Ishikawa (cell line): ENCODE measurements around the gene KIAA0825.

Experiments
- CEBPB ChIP-seq: IDR thresholded peaks from 2 replicates; pipeline ENCODE4 v1.6.1; 2012
- CREB1 ChIP-seq: IDR thresholded peaks from 2 replicates; pipeline ENCODE4 v1.6.1; 2012; ENCODE audit warnings: low read depth
- EGR1 ChIP-seq: IDR thresholded peaks from 2 replicates; pipeline ENCODE4 v1.6.1; 2012
- EP300 ChIP-seq: IDR thresholded peaks from 2 replicates; pipeline ENCODE4 v1.6.1; 2012; ENCODE audit warnings: borderline replicate concordance
- FOXM1 ChIP-seq: IDR thresholded peaks from 2 replicates; pipeline ENCODE4 v1.6.1; 2012; ENCODE audit warnings: low read depth, borderline replicate concordance
- MAX ChIP-seq: IDR thresholded peaks from 2 replicates; pipeline ENCODE4 v1.6.1; 2012
- NFIC ChIP-seq: IDR thresholded peaks from 2 replicates; pipeline ENCODE4 v1.6.1; 2012
- RAD21 ChIP-seq: IDR thresholded peaks from 2 replicates; pipeline ENCODE4 v1.6.1; 2012; ENCODE audit warnings: low read depth
- TAF1 ChIP-seq: IDR thresholded peaks from 2 replicates; pipeline ENCODE4 v1.6.1; 2012; ENCODE audit warnings: low read depth, mild to moderate bottlenecking
- TCF12 ChIP-seq: IDR thresholded peaks from 2 replicates; pipeline ENCODE4 v1.6.1; 2012; ENCODE audit warnings: low read depth
- TEAD4 ChIP-seq: IDR thresholded peaks from 2 replicates; pipeline ENCODE4 v1.6.1; 2012
- YY1 ChIP-seq: IDR thresholded peaks from 2 replicates; pipeline ENCODE4 v1.6.1; 2012; ENCODE audit warnings: low read depth
- ZBTB7A ChIP-seq: IDR thresholded peaks from 2 replicates; pipeline ENCODE4 v1.6.1; 2012; ENCODE audit warnings: low read depth
- TF ChIP-seq, protein P1 (sequence below): IDR thresholded peaks from 2 replicates; pipeline ENCODE4 v1.6.1; 2012; ENCODE audit warnings: low read depth, mild to moderate bottlenecking
- TF ChIP-seq, protein P2 (sequence below): IDR thresholded peaks from 2 replicates; pipeline ENCODE4 v1.6.1; 2012

Gene KIAA0825

GRCh38 chr5:94645053-94645452 lies 26.6 kb upstream of the KIAA0825 start:
- TF ChIP-seq TEAD4, result no peak
- no peak for TF ChIP-seq NFIC
- no peak for TF ChIP-seq CEBPB
- TF ChIP-seq TCF12, result no peak
- no peak for TF ChIP-seq FOXM1
- no peak for TF ChIP-seq EP300
- TF ChIP-seq, protein P1, sequence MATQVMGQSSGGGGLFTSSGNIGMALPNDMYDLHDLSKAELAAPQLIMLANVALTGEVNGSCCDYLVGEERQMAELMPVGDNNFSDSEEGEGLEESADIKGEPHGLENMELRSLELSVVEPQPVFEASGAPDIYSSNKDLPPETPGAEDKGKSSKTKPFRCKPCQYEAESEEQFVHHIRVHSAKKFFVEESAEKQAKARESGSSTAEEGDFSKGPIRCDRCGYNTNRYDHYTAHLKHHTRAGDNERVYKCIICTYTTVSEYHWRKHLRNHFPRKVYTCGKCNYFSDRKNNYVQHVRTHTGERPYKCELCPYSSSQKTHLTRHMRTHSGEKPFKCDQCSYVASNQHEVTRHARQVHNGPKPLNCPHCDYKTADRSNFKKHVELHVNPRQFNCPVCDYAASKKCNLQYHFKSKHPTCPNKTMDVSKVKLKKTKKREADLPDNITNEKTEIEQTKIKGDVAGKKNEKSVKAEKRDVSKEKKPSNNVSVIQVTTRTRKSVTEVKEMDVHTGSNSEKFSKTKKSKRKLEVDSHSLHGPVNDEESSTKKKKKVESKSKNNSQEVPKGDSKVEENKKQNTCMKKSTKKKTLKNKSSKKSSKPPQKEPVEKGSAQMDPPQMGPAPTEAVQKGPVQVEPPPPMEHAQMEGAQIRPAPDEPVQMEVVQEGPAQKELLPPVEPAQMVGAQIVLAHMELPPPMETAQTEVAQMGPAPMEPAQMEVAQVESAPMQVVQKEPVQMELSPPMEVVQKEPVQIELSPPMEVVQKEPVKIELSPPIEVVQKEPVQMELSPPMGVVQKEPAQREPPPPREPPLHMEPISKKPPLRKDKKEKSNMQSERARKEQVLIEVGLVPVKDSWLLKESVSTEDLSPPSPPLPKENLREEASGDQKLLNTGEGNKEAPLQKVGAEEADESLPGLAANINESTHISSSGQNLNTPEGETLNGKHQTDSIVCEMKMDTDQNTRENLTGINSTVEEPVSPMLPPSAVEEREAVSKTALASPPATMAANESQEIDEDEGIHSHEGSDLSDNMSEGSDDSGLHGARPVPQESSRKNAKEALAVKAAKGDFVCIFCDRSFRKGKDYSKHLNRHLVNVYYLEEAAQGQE, result no peak
- no peak for TF ChIP-seq EGR1

- no peak for TF ChIP-seq CEBPB
- TF ChIP-seq NFIC, result no peak
- no peak for TF ChIP-seq RAD21
- TF ChIP-seq, protein P2, sequence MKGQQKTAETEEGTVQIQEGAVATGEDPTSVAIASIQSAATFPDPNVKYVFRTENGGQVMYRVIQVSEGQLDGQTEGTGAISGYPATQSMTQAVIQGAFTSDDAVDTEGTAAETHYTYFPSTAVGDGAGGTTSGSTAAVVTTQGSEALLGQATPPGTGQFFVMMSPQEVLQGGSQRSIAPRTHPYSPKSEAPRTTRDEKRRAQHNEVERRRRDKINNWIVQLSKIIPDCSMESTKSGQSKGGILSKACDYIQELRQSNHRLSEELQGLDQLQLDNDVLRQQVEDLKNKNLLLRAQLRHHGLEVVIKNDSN, result no peak
- no peak for TF ChIP-seq TAF1
- no peak for TF ChIP-seq CREB1
- no peak for TF ChIP-seq TCF12
- TF ChIP-seq FOXM1, result no peak
- no peak for TF ChIP-seq MAX
- TF ChIP-seq ZBTB7A, result no peak
- TF ChIP-seq EGR1, result no peak
- no peak for TF ChIP-seq YY1
Measured at GRCh38 chr5:94640176-94640575, 21.8 kb upstream of the KIAA0825 start.

DNA sequence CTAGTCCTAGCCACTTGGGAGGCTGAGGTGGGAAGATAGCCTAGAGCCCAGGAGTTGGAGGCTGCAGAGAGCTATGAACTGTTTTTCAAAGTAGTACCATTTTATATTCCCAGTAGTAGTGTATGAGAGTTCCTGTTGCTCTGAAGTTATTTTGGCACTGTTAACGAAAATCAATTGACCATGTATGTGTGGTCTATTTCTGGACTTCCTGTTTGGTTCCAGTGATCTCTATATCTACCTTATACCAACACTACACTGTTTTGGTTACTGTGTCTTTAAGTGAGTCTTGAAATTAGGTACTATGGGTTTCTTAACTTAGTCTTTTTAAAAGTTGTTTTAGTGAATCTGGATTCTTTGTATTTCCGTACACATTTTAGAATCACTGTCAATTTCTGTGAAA lies 13.6 kb upstream of the KIAA0825 start:
- no peak for TF ChIP-seq MAX
- no peak for TF ChIP-seq EGR1
- no peak for TF ChIP-seq FOXM1

- TF ChIP-seq FOXM1 (no peak), RAD21 (no peak), NFIC (no peak), YY1 (no peak), EP300 (no peak), MAX (no peak), CEBPB (no peak)
- TF ChIP-seq, protein P2, result no peak
- TF ChIP-seq, protein P1, result no peak
Measured at GRCh38 chr5:94627191-94627590, 8.8 kb upstream of the KIAA0825 start.

- TF ChIP-seq TEAD4, result no peak
- TF ChIP-seq CEBPB, result no peak
- TF ChIP-seq YY1, result no peak
- no peak for TF ChIP-seq EP300
Measured at GRCh38 chr5:94623877-94624276, 5.5 kb upstream of the KIAA0825 start.

- TF ChIP-seq MAX, result no peak
- TF ChIP-seq CEBPB, result no peak
Measured at GRCh38 chr5:94623011-94623410, 4.6 kb upstream of the KIAA0825 start.

DNA sequence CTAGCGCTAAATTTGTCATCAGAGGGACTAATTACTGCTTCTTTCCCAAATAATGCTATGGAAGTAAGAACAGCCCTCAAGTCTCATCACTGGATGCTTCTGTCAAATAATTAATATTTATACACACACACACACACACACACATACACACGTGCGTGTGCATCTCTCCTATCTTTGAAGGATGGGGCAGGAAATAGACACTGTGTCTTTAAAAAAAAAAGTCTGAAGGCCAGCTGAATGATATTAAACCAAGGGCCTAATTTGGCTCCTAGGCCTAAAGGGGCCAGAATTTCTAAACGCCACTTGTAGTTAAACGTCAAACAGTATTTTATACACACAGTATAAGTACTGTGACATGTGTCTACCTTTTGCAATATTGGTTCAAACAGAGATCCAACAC lies 3.4 kb upstream of the KIAA0825 start:
- TF ChIP-seq TEAD4, result no peak
- no peak for TF ChIP-seq TCF12
- no peak for TF ChIP-seq NFIC
